Astrocyte (in vitro differentiated cells and primary cell): ENCODE data around the gene NPHP4. TPM values are rescaled to one million over a fixed set of nuclear protein-coding genes. Genes with fewer than 3 reads are reported as not detected.

ENCODE experiments used
- DNase-seq: peaks from one replicate; pipeline ENCODE4 v3.0.0-alpha.2; 2010; ENCODE audit warnings: low read depth
- FAIRE-seq: peaks from 2 replicates; lab custom pipeline; 2011; peaks lifted over from hg19 to GRCh38; lab: Jason Lieb, UNC
- H2AFZ ChIP-seq: 2 replicates; pipeline ENCODE4 v1.6.0; 2012; ENCODE audit warnings: low read depth, low read length, inconsistent platforms
- H3K27ac ChIP-seq: 2 replicates; pipeline ENCODE4 v1.5.1; 2011; ENCODE audit warnings: low read depth, low read length, inconsistent platforms
- H3K27me3 ChIP-seq: 2 replicates; pipeline ENCODE4 v1.6.0; 2011; ENCODE audit warnings: low read length, inconsistent platforms; ENCODE audit not compliant: insufficient read depth
- H3K36me3 ChIP-seq: 2 replicates; pipeline ENCODE4 v1.5.1; 2011; ENCODE audit warnings: low read length, inconsistent platforms; ENCODE audit not compliant: insufficient read depth
- H3K4me1 ChIP-seq: 2 replicates; pipeline ENCODE4 v1.5.1; 2011; ENCODE audit warnings: low read length, inconsistent platforms; ENCODE audit not compliant: insufficient read depth
- H3K4me2 ChIP-seq: 2 replicates; pipeline ENCODE4 v1.6.0; 2012; ENCODE audit warnings: low read length, inconsistent platforms
- H3K4me3 ChIP-seq: 2 replicates; pipeline ENCODE4 v1.5.1; 2011; ENCODE audit warnings: low read depth, mild to moderate bottlenecking, low read length, inconsistent platforms; ENCODE audit not compliant: insufficient read depth
- H3K79me2 ChIP-seq: 2 replicates; pipeline ENCODE4 v1.6.0; 2012; ENCODE audit warnings: mild to moderate bottlenecking, low read length, inconsistent platforms; ENCODE audit not compliant: insufficient read depth
- H3K9ac ChIP-seq: 2 replicates; pipeline ENCODE4 v1.6.0; 2012; ENCODE audit warnings: mild to moderate bottlenecking, low read length, inconsistent platforms
- H3K9me3 ChIP-seq: 2 replicates; pipeline ENCODE4 v1.5.1; 2012; ENCODE audit warnings: low read depth, mild to moderate bottlenecking, low read length, inconsistent platforms; ENCODE audit not compliant: insufficient read depth
- H4K20me1 ChIP-seq: 2 replicates; pipeline ENCODE4 v1.6.0; 2012; ENCODE audit warnings: low read length, inconsistent platforms; ENCODE audit not compliant: insufficient read depth
- H3K27ac Mint-ChIP-seq: one replicate; pipeline ENCODE4 v1.8.0; 2021; ENCODE audit warnings: mild to moderate bottlenecking, mixed read lengths; ENCODE audit not compliant: unreplicated experiment
- H3K27me3 Mint-ChIP-seq: one replicate; pipeline ENCODE4 v1.8.0; 2021; ENCODE audit warnings: low read depth, mixed read lengths; ENCODE audit not compliant: unreplicated experiment
- H3K36me3 Mint-ChIP-seq: one replicate; pipeline ENCODE4 v1.8.0; 2021; ENCODE audit warnings: low read depth, mixed read lengths; ENCODE audit not compliant: unreplicated experiment
- H3K4me1 Mint-ChIP-seq: one replicate; pipeline ENCODE4 v1.8.0; 2021; ENCODE audit warnings: low read depth, mixed read lengths; ENCODE audit not compliant: unreplicated experiment
- H3K4me3 Mint-ChIP-seq: one replicate; pipeline ENCODE4 v1.8.0; 2021; ENCODE audit warnings: mild to moderate bottlenecking, moderate library complexity, mixed read lengths; ENCODE audit not compliant: unreplicated experiment
- H3K9me3 Mint-ChIP-seq: one replicate; pipeline ENCODE4 v1.8.0; 2021; ENCODE audit warnings: mild to moderate bottlenecking, mixed read lengths; ENCODE audit not compliant: unreplicated experiment
- CTCF ChIP-seq: IDR thresholded peaks from 2 replicates; pipeline ENCODE4 v1.5.1; 2011; ENCODE audit warnings: low read depth, mild to moderate bottlenecking, inconsistent platforms, low read length, moderate library complexity; ENCODE audit not compliant: insufficient read depth
- EZH2 ChIP-seq: IDR thresholded peaks from 2 replicates; pipeline ENCODE4 v1.6.1; 2012; ENCODE audit warnings: mild to moderate bottlenecking, low read length, inconsistent platforms; ENCODE audit not compliant: insufficient read depth
- total RNA-seq: library from RNA; stranded (reverse); gene quantifications from 2 replicates; pipeline ENCODE4 v1.2.1, GENCODE V29; 2021

Gene NPHP4
- total RNA-seq, 1 donor from 2014 or later, result 8.4 TPM

GRCh38 chr1:5880630-5881405, 111.4 kb downstream of the NPHP4 start:
- H3K36me3 Mint-ChIP-seq, result peaks cover 20% of the 10 kb centered on the region
- peak overlapping the region; percentile 41 for H3K27ac Mint-ChIP-seq
- H3K27me3 Mint-ChIP-seq, result no peaks in the 10 kb centered on the region
- Histone ChIP-seq H3K9ac (no peak overlapping the region), H3K4me3 (no peak overlapping the region), H4K20me1 (no peaks in the 10 kb centered on the region), H3K9me3 (peaks cover 5% of the 10 kb centered on the region), H2AFZ (no peak overlapping the region), H3K4me2 (no peak overlapping the region), H3K27me3 (no peaks in the 10 kb centered on the region), H3K36me3 (peaks cover 3% of the 10 kb centered on the region), H3K79me2 (no peaks in the 10 kb centered on the region), H3K4me1 (no peaks in the 10 kb centered on the region), H3K27ac (no peak overlapping the region)
- H3K4me1 Mint-ChIP-seq, result peaks cover 1% of the 10 kb centered on the region
- FAIRE-seq (no peak), DNase-seq (no peak)
- no peak for TF ChIP-seq EZH2
- no peak for TF ChIP-seq CTCF
- H3K4me3 Mint-ChIP-seq, result no peak overlapping the region
- no peaks in the 10 kb centered on the region for H3K9me3 Mint-ChIP-seq

- Histone ChIP-seq H3K4me2 (no peak overlapping the region), H3K27ac (no peak overlapping the region), H3K79me2 (no peaks in the 10 kb centered on the region), H3K27me3 (no peaks in the 10 kb centered on the region), H2AFZ (no peak overlapping the region), H3K9me3 (peaks cover 5% of the 10 kb centered on the region), H3K4me3 (no peak overlapping the region), H4K20me1 (no peaks in the 10 kb centered on the region), H3K36me3 (peaks cover 3% of the 10 kb centered on the region), H3K9ac (no peak overlapping the region), H3K4me1 (no peaks in the 10 kb centered on the region)
- Mint-ChIP-seq H3K4me1 (peaks cover 1% of the 10 kb centered on the region), H3K9me3 (no peaks in the 10 kb centered on the region), H3K4me3 (no peak overlapping the region), H3K27ac (no peak overlapping the region), H3K36me3 (peaks cover 23% of the 10 kb centered on the region), H3K27me3 (no peaks in the 10 kb centered on the region)
- FAIRE-seq (no peak), DNase-seq (no peak)
- TF ChIP-seq EZH2 (no peak), CTCF (no peak)
Observed at GRCh38 chr1:5879421-5879820, 112.8 kb downstream of the NPHP4 start.

- Histone ChIP-seq H3K9ac (no peak overlapping the region), H4K20me1 (no peaks in the 10 kb centered on the region), H3K79me2 (no peaks in the 10 kb centered on the region), H3K4me1 (no peaks in the 10 kb centered on the region), H3K27me3 (no peaks in the 10 kb centered on the region), H2AFZ (no peak overlapping the region), H3K9me3 (peaks cover 5% of the 10 kb centered on the region), H3K4me3 (no peak overlapping the region), H3K36me3 (peaks cover 3% of the 10 kb centered on the region), H3K27ac (no peak overlapping the region), H3K4me2 (no peak overlapping the region)
- Mint-ChIP-seq H3K27me3 (no peaks in the 10 kb centered on the region), H3K27ac (no peak overlapping the region), H3K9me3 (no peaks in the 10 kb centered on the region), H3K4me1 (peaks cover 1% of the 10 kb centered on the region), H3K4me3 (no peak overlapping the region), H3K36me3 (peaks cover 23% of the 10 kb centered on the region)
- TF ChIP-seq EZH2 (no peak), CTCF (no peak)
- no peak for FAIRE-seq
- DNase-seq, result no peak
Observed at GRCh38 chr1:5878971-5879370, 113.3 kb downstream of the NPHP4 start.
